KMS-11 (cell line): ENCODE measurements around the gene OTUB1.

Experiments used
- H2AFZ ChIP-seq: fragments of 200-600 bp; sonication (generic); 2 replicates; pipeline ENCODE4 v1.6.1; 2016; ENCODE audit warnings: antibody characterized with exemption, mixed run types, low read depth
- H3K27ac ChIP-seq: fragments of 200-600 bp; sonication (generic); 2 replicates; pipeline ENCODE4 v1.6.1; 2016; ENCODE audit warnings: mild to moderate bottlenecking, mixed run types
- H3K27me3 ChIP-seq: fragments of 200-600 bp; sonication (generic); 2 replicates; pipeline ENCODE4 v1.6.1; 2017; ENCODE audit warnings: mild to moderate bottlenecking, low read depth, mixed run types, moderate library complexity; ENCODE audit not compliant: insufficient read depth
- H3K36me3 ChIP-seq: fragments of 200-600 bp; sonication (generic); 2 replicates; pipeline ENCODE4 v1.6.1; 2017; ENCODE audit warnings: mild to moderate bottlenecking, mixed run types; ENCODE audit not compliant: insufficient read depth
- H3K4me1 ChIP-seq: fragments of 200-600 bp; sonication (generic); 2 replicates; pipeline ENCODE4 v1.6.1; 2016; ENCODE audit warnings: mild to moderate bottlenecking, low read depth, mixed run types; ENCODE audit not compliant: poor library complexity, severe bottlenecking
- H3K4me2 ChIP-seq: fragments of 200-600 bp; sonication (generic); 2 replicates; pipeline ENCODE4 v1.7.0; 2016; ENCODE audit warnings: mild to moderate bottlenecking, mixed run types
- H3K4me3 ChIP-seq: fragments of 200-600 bp; sonication (generic); IDR thresholded peaks from 2 replicates; pipeline ENCODE4 v1.6.1; 2017; ENCODE audit warnings: low read depth, low read length, mixed read lengths; ENCODE audit not compliant: insufficient read depth
- H3K79me2 ChIP-seq: fragments of 200-600 bp; sonication (generic); 2 replicates; pipeline ENCODE4 v1.6.1; 2016; ENCODE audit warnings: low read depth, mixed run types; ENCODE audit not compliant: insufficient read depth
- H3K9ac ChIP-seq: fragments of 200-600 bp; sonication (generic); 2 replicates; pipeline ENCODE4 v1.6.1; 2016; ENCODE audit warnings: mild to moderate bottlenecking, mixed run types
- H4K20me1 ChIP-seq: fragments of 200-600 bp; sonication (generic); 2 replicates; pipeline ENCODE4 v1.6.1; 2016; ENCODE audit warnings: mild to moderate bottlenecking, mixed run types; ENCODE audit not compliant: insufficient read depth
- TF ChIP-seq, protein P1 (sequence below): fragments of 200-600 bp; sonication (generic); conservative IDR thresholded peaks from 2 replicates; pipeline ENCODE4 v1.6.1; 2017; ENCODE audit warnings: low read depth, mild to moderate bottlenecking, antibody characterized with exemption, low read length, moderate library complexity, mixed read lengths

The OTUB1 gene

GRCh38 chr11:64008914-64009633 is 22.8 kb downstream of the OTUB1 start:
- Histone ChIP-seq H3K27me3 (no peaks in the 10 kb centered on the region), H3K4me1 (no peaks in the 10 kb centered on the region), H3K9ac (no peak overlapping the region), H3K36me3 (no peaks in the 10 kb centered on the region), H2AFZ (no peak overlapping the region), H3K79me2 (no peaks in the 10 kb centered on the region), H4K20me1 (no peaks in the 10 kb centered on the region), H3K4me2 (no peak overlapping the region), H3K27ac (no peak overlapping the region), H3K4me3 (no peak overlapping the region)
- TF ChIP-seq, protein P1, sequence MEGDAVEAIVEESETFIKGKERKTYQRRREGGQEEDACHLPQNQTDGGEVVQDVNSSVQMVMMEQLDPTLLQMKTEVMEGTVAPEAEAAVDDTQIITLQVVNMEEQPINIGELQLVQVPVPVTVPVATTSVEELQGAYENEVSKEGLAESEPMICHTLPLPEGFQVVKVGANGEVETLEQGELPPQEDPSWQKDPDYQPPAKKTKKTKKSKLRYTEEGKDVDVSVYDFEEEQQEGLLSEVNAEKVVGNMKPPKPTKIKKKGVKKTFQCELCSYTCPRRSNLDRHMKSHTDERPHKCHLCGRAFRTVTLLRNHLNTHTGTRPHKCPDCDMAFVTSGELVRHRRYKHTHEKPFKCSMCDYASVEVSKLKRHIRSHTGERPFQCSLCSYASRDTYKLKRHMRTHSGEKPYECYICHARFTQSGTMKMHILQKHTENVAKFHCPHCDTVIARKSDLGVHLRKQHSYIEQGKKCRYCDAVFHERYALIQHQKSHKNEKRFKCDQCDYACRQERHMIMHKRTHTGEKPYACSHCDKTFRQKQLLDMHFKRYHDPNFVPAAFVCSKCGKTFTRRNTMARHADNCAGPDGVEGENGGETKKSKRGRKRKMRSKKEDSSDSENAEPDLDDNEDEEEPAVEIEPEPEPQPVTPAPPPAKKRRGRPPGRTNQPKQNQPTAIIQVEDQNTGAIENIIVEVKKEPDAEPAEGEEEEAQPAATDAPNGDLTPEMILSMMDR: no peak

- Histone ChIP-seq H3K9ac (no peak overlapping the region), H3K27me3 (no peaks in the 10 kb centered on the region), H3K79me2 (no peaks in the 10 kb centered on the region), H3K4me2 (no peak overlapping the region), H3K4me1 (no peaks in the 10 kb centered on the region), H3K36me3 (no peaks in the 10 kb centered on the region), H2AFZ (no peak overlapping the region), H3K4me3 (no peak overlapping the region), H3K27ac (no peak overlapping the region), H4K20me1 (no peaks in the 10 kb centered on the region)
- TF ChIP-seq, protein P1: no peak
These were observed 23.5 kb downstream of the OTUB1 start for GRCh38 chr11:64009710-64010109.

- Histone ChIP-seq H2AFZ (no peak overlapping the region), H3K9ac (no peak overlapping the region), H3K27ac (no peak overlapping the region), H3K36me3 (no peaks in the 10 kb centered on the region), H3K79me2 (no peaks in the 10 kb centered on the region), H3K4me2 (no peak overlapping the region), H3K4me1 (no peaks in the 10 kb centered on the region), H3K27me3 (no peaks in the 10 kb centered on the region), H3K4me3 (no peak overlapping the region), H4K20me1 (no peaks in the 10 kb centered on the region)
- TF ChIP-seq, protein P1: no peak
These were observed 24.5 kb downstream of the OTUB1 start for GRCh38 chr11:64010783-64011182.

GRCh38 chr11:64011371-64011770 is 25.1 kb downstream of the OTUB1 start:
- H3K79me2 ChIP-seq: no peaks in the 10 kb centered on the region
- H3K4me1 ChIP-seq: no peaks in the 10 kb centered on the region
- H3K27me3 ChIP-seq: no peaks in the 10 kb centered on the region
- no peaks in the 10 kb centered on the region for H4K20me1 ChIP-seq
- H3K4me2 ChIP-seq: no peak overlapping the region
- no peak overlapping the region for H3K4me3 ChIP-seq
- no peak overlapping the region for H2AFZ ChIP-seq
- no peaks in the 10 kb centered on the region for H3K36me3 ChIP-seq
- TF ChIP-seq, protein P1: no peak
- no peak overlapping the region for H3K9ac ChIP-seq
- no peak overlapping the region for H3K27ac ChIP-seq
